ENCODE results near the gene CCDC68.

- TF ChIP-seq CTCF (conservative IDR thresholded peaks at IDR 0.05; ENCODE audit: low read depth, low read length) (no peak), EZH2 (IDR thresholded peaks at IDR 0.05; ENCODE audit: borderline replicate concordance, low read depth, low read length, poor library complexity, severe bottlenecking) (no peak)
Measured at GRCh38 chr18:54984908-54985307, 25.6 kb upstream of the CCDC68 start.

Data from A673 (cell line).